ENCODE data around the gene ATXN7L2.

ATXN7L2 gene

GRCh38 chr1:109500941-109501381, 17.3 kb downstream of the ATXN7L2 start:
- TF ChIP-seq FOXP2 (optimal IDR thresholded peaks at IDR 0.05; ENCODE audit: borderline replicate concordance, extremely low read depth, extremely low read length, insufficient read depth) (no peak), POLR2AphosphoS5 (IDR thresholded peaks at IDR 0.05; ENCODE audit: low read depth, low read length) (no peak), REST (IDR thresholded peaks at IDR 0.05; ENCODE audit: insufficient read depth in 1 of 2, low read depth in 2 of 2, low read length in 2 of 2) (no peak), SIN3A (IDR thresholded peaks at IDR 0.05; ENCODE audit: borderline replicate concordance, insufficient read depth, low read length) (no peak)

GRCh38 chr1:109501644-109502363, 18.1 kb downstream of the ATXN7L2 start:
- TF ChIP-seq TAF1 (IDR thresholded peaks at IDR 0.05; ENCODE audit: borderline replicate concordance, insufficient read depth, low read length) (no peak), FOXP2 (optimal IDR thresholded peaks at IDR 0.05; ENCODE audit: borderline replicate concordance, extremely low read depth, extremely low read length, insufficient read depth) (no peak), REST (IDR thresholded peaks at IDR 0.05; ENCODE audit: insufficient read depth in 1 of 2, low read depth in 2 of 2, low read length in 2 of 2) (no peak), SIN3A (IDR thresholded peaks at IDR 0.05; ENCODE audit: borderline replicate concordance, insufficient read depth, low read length) (no peak), POLR2AphosphoS5 (IDR thresholded peaks at IDR 0.05; ENCODE audit: low read depth, low read length) (no peak)

- no peak for TF ChIP-seq SIN3A (IDR thresholded peaks at IDR 0.05; ENCODE audit: borderline replicate concordance, insufficient read depth, low read length)
- TF ChIP-seq POLR2AphosphoS5 (IDR thresholded peaks at IDR 0.05; ENCODE audit: low read depth, low read length): no peak
Measured at GRCh38 chr1:109502364-109502851, 18.7 kb downstream of the ATXN7L2 start.

- TF ChIP-seq SIN3A (IDR thresholded peaks at IDR 0.05; ENCODE audit: borderline replicate concordance, insufficient read depth, low read length): no peak
- no peak for TF ChIP-seq REST (IDR thresholded peaks at IDR 0.05; ENCODE audit: insufficient read depth in 1 of 2, low read depth in 2 of 2, low read length in 2 of 2)
- no peak for TF ChIP-seq POLR2AphosphoS5 (IDR thresholded peaks at IDR 0.05; ENCODE audit: low read depth, low read length)
- no peak for TF ChIP-seq FOXP2 (optimal IDR thresholded peaks at IDR 0.05; ENCODE audit: borderline replicate concordance, extremely low read depth, extremely low read length, insufficient read depth)
- TF ChIP-seq TAF1 (IDR thresholded peaks at IDR 0.05; ENCODE audit: borderline replicate concordance, insufficient read depth, low read length): no peak
Measured at GRCh38 chr1:109503935-109504334, 20.2 kb downstream of the ATXN7L2 start.

GRCh38 chr1:109504974-109505373, 21.3 kb downstream of the ATXN7L2 start:
- TF ChIP-seq FOXP2 (optimal IDR thresholded peaks at IDR 0.05; ENCODE audit: borderline replicate concordance, extremely low read depth, extremely low read length, insufficient read depth) (no peak), POLR2AphosphoS5 (IDR thresholded peaks at IDR 0.05; ENCODE audit: low read depth, low read length) (no peak), SIN3A (IDR thresholded peaks at IDR 0.05; ENCODE audit: borderline replicate concordance, insufficient read depth, low read length) (no peak), REST (IDR thresholded peaks at IDR 0.05; ENCODE audit: insufficient read depth in 1 of 2, low read depth in 2 of 2, low read length in 2 of 2) (no peak), TAF1 (IDR thresholded peaks at IDR 0.05; ENCODE audit: borderline replicate concordance, insufficient read depth, low read length) (no peak)
